Suprapubic skin (tissue), 4 donors: Measurements from ENCODE around the gene MAN1C1.

Experiments used
- EP300 ChIP-seq: sonication (generic); formaldehyde crosslinking; IDR thresholded peaks from one replicate; pipeline ENCODE4 v1.6.1; 2017; ENCODE audit warnings: antibody characterized with exemption
- POLR2A ChIP-seq, 2 donors: fragments of 450-650 bp; IDR thresholded peaks; one replicate each; pipeline ENCODE4 v1.6.1; 2017; ENCODE audit warnings: antibody characterized with exemption in 2 of 2, mild to moderate bottlenecking in 2 of 2, moderate library complexity in 2 of 2
- POLR2AphosphoS5 ChIP-seq, 3 donors: sonication (generic); formaldehyde crosslinking; IDR thresholded peaks; one replicate each; pipeline ENCODE4 v1.6.1; 2017; ENCODE audit warnings: antibody characterized with exemption in 3 of 3
- TF ChIP-seq, protein P1 (sequence below), 2 donors: fragments of 200-600 bp in 1 of 2; fragments of 450-650 bp in 1 of 2; sonication (generic) in 1 of 2; IDR thresholded peaks; one replicate each; pipeline ENCODE4 v1.5.1; 2016 to 2019; ENCODE audit warnings: antibody characterized with exemption in 2 of 2, mild to moderate bottlenecking in 1 of 2, moderate library complexity in 1 of 2

GRCh38 chr1:25608488-25609178, 8.0 kb upstream of the MAN1C1 start:
- TF ChIP-seq, protein P1, sequence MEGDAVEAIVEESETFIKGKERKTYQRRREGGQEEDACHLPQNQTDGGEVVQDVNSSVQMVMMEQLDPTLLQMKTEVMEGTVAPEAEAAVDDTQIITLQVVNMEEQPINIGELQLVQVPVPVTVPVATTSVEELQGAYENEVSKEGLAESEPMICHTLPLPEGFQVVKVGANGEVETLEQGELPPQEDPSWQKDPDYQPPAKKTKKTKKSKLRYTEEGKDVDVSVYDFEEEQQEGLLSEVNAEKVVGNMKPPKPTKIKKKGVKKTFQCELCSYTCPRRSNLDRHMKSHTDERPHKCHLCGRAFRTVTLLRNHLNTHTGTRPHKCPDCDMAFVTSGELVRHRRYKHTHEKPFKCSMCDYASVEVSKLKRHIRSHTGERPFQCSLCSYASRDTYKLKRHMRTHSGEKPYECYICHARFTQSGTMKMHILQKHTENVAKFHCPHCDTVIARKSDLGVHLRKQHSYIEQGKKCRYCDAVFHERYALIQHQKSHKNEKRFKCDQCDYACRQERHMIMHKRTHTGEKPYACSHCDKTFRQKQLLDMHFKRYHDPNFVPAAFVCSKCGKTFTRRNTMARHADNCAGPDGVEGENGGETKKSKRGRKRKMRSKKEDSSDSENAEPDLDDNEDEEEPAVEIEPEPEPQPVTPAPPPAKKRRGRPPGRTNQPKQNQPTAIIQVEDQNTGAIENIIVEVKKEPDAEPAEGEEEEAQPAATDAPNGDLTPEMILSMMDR (IDR thresholded peaks at IDR 0.05), result peak; percentile 51 to 56
- TF ChIP-seq POLR2A (IDR thresholded peaks at IDR 0.05) (no peak), POLR2AphosphoS5 (IDR thresholded peaks at IDR 0.05) (no peak), EP300 (no peak)
